WTC11 (cell line): ENCODE measurements around the gene CKB. TPM values are rescaled to one million over a fixed set of nuclear protein-coding genes. Genes with fewer than 3 reads are reported as not detected.
A peak's percentile ranks its signal among the peaks of the same experiment; 100 is the strongest.

Source experiments
- ATF1 ChIP-seq: sonication (generic); formaldehyde crosslinking; IDR thresholded peaks from 2 replicates; pipeline ENCODE4 v1.8.1; 2023; ENCODE audit warnings: mild to moderate bottlenecking, moderate library complexity, missing genetic modification reagents
- E2F4 ChIP-seq: sonication (generic); formaldehyde crosslinking; IDR thresholded peaks from 2 replicates; pipeline ENCODE4 v1.8.1; 2022; ENCODE audit warnings: low read depth, mild to moderate bottlenecking, moderate library complexity, missing genetic modification reagents, borderline replicate concordance
- ELF4 ChIP-seq: sonication (generic); formaldehyde crosslinking; IDR thresholded peaks from 2 replicates; pipeline ENCODE4 v1.8.1; 2022; ENCODE audit warnings: low read depth, mild to moderate bottlenecking, moderate library complexity, missing genetic modification reagents
- EMX1 ChIP-seq: fragments of 250-450 bp; sonication (Bioruptor Pico); IDR thresholded peaks from 2 replicates; pipeline ENCODE4 v1.8.0; 2021; ENCODE audit warnings: mild to moderate bottlenecking
- ESRRA ChIP-seq: sonication (generic); formaldehyde crosslinking; IDR thresholded peaks from 2 replicates; pipeline ENCODE4 v1.8.1; 2022; ENCODE audit warnings: mild to moderate bottlenecking, missing genetic modification reagents, borderline replicate concordance
- FOXJ3 ChIP-seq: sonication (generic); formaldehyde crosslinking; IDR thresholded peaks from 2 replicates; pipeline ENCODE4 v1.9.0; 2021; ENCODE audit warnings: missing genetic modification reagents, mild to moderate bottlenecking, borderline replicate concordance
- NFATC4 ChIP-seq: fragments of 250-450 bp; sonication (Bioruptor Pico); IDR thresholded peaks from 2 replicates; pipeline ENCODE4 v1.9.0; 2021; ENCODE audit warnings: mild to moderate bottlenecking
- PRDM15 ChIP-seq: sonication (generic); formaldehyde crosslinking; IDR thresholded peaks from 2 replicates; pipeline ENCODE4 v1.8.0; 2022; ENCODE audit warnings: missing genetic modification reagents
- PREB ChIP-seq: sonication (generic); formaldehyde crosslinking; IDR thresholded peaks from 2 replicates; pipeline ENCODE4 v1.8.1; 2022; ENCODE audit warnings: mild to moderate bottlenecking, missing genetic modification reagents, moderate library complexity, borderline replicate concordance
- RELA ChIP-seq: sonication (generic); formaldehyde crosslinking; IDR thresholded peaks from 2 replicates; pipeline ENCODE4 v1.8.1; 2022; ENCODE audit warnings: missing genetic modification reagents, mild to moderate bottlenecking, borderline replicate concordance
- RORB ChIP-seq: fragments of 250-450 bp; sonication (Bioruptor Pico); IDR thresholded peaks from 2 replicates; pipeline ENCODE4 v1.9.0; 2021; ENCODE audit warnings: mild to moderate bottlenecking
- SMAD4 ChIP-seq: sonication (generic); formaldehyde crosslinking; IDR thresholded peaks from 2 replicates; pipeline ENCODE4 v1.8.0; 2022; ENCODE audit warnings: mild to moderate bottlenecking, missing genetic modification reagents
- TEAD1 ChIP-seq: sonication (generic); formaldehyde crosslinking; IDR thresholded peaks from 2 replicates; pipeline ENCODE4 v1.8.0; 2022; ENCODE audit warnings: mild to moderate bottlenecking, missing genetic modification reagents
- TEAD4 ChIP-seq: sonication (generic); formaldehyde crosslinking; IDR thresholded peaks from 2 replicates; pipeline ENCODE4 v1.8.0; 2022; ENCODE audit warnings: mild to moderate bottlenecking, missing genetic modification reagents
- USF1 ChIP-seq: sonication (generic); formaldehyde crosslinking; IDR thresholded peaks from 2 replicates; pipeline ENCODE4 v1.8.0; 2022; ENCODE audit warnings: mild to moderate bottlenecking, missing genetic modification reagents
- ZMAT4 ChIP-seq: fragments of 250-450 bp; sonication (Bioruptor Pico); IDR thresholded peaks from 2 replicates; pipeline ENCODE4 v1.9.0; 2021; ENCODE audit warnings: mild to moderate bottlenecking
- ZNF219 ChIP-seq: sonication (generic); formaldehyde crosslinking; IDR thresholded peaks from 2 replicates; pipeline ENCODE4 v1.8.0; 2023; ENCODE audit warnings: missing genetic modification reagents, mild to moderate bottlenecking, borderline replicate concordance
- ZNF396 ChIP-seq: fragments of 250-450 bp; sonication (Bioruptor Pico); IDR thresholded peaks from 2 replicates; pipeline ENCODE4 v1.8.0; 2021; ENCODE audit warnings: mild to moderate bottlenecking, moderate library complexity, borderline replicate concordance
- ZNF512 ChIP-seq: sonication (generic); formaldehyde crosslinking; IDR thresholded peaks from 2 replicates; pipeline ENCODE4 v1.8.1; 2022; ENCODE audit warnings: missing genetic modification reagents, borderline replicate concordance
- total RNA-seq: library from RNA; stranded (reverse); gene quantifications from 3 replicates; pipeline ENCODE4 v1.2.3, GENCODE V29; 2021
- TF ChIP-seq, protein P1 (sequence below): sonication (generic); formaldehyde crosslinking; IDR thresholded peaks from 2 replicates; pipeline ENCODE4 v1.8.1; 2023; ENCODE audit warnings: mild to moderate bottlenecking, missing genetic modification reagents
- TF ChIP-seq, protein P2 (sequence below): fragments of 250-450 bp; sonication (Bioruptor Pico); IDR thresholded peaks from 2 replicates; pipeline ENCODE4 v1.9.0; 2021; ENCODE audit warnings: mild to moderate bottlenecking
- TF ChIP-seq, protein P3 (sequence below): sonication (generic); formaldehyde crosslinking; IDR thresholded peaks from 2 replicates; pipeline ENCODE4 v1.8.0; 2022; ENCODE audit warnings: mild to moderate bottlenecking, missing genetic modification reagents
- TF ChIP-seq, protein P4 (sequence below): fragments of 200-600 bp; IDR thresholded peaks from 2 replicates; pipeline ENCODE4 v1.8.0; 2022; ENCODE audit warnings: antibody characterized with exemption

Gene CKB
- total RNA-seq, 1 experiment from 2014 or later: 555 TPM

- TF ChIP-seq, protein P1, sequence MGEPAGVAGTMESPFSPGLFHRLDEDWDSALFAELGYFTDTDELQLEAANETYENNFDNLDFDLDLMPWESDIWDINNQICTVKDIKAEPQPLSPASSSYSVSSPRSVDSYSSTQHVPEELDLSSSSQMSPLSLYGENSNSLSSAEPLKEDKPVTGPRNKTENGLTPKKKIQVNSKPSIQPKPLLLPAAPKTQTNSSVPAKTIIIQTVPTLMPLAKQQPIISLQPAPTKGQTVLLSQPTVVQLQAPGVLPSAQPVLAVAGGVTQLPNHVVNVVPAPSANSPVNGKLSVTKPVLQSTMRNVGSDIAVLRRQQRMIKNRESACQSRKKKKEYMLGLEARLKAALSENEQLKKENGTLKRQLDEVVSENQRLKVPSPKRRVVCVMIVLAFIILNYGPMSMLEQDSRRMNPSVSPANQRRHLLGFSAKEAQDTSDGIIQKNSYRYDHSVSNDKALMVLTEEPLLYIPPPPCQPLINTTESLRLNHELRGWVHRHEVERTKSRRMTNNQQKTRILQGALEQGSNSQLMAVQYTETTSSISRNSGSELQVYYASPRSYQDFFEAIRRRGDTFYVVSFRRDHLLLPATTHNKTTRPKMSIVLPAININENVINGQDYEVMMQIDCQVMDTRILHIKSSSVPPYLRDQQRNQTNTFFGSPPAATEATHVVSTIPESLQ: no peak
- TF ChIP-seq, protein P2, sequence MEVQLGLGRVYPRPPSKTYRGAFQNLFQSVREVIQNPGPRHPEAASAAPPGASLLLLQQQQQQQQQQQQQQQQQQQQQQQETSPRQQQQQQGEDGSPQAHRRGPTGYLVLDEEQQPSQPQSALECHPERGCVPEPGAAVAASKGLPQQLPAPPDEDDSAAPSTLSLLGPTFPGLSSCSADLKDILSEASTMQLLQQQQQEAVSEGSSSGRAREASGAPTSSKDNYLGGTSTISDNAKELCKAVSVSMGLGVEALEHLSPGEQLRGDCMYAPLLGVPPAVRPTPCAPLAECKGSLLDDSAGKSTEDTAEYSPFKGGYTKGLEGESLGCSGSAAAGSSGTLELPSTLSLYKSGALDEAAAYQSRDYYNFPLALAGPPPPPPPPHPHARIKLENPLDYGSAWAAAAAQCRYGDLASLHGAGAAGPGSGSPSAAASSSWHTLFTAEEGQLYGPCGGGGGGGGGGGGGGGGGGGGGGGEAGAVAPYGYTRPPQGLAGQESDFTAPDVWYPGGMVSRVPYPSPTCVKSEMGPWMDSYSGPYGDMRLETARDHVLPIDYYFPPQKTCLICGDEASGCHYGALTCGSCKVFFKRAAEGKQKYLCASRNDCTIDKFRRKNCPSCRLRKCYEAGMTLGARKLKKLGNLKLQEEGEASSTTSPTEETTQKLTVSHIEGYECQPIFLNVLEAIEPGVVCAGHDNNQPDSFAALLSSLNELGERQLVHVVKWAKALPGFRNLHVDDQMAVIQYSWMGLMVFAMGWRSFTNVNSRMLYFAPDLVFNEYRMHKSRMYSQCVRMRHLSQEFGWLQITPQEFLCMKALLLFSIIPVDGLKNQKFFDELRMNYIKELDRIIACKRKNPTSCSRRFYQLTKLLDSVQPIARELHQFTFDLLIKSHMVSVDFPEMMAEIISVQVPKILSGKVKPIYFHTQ (CRISPR knock-in tag): no peak
- TF ChIP-seq ELF4 (CRISPR knock-in tag) (no peak), FOXJ3 (CRISPR knock-in tag) (no peak), ESRRA (no peak), RORB (no peak), ZNF219 (0 out of 2 replicates have a peak, but pooled peaks have one; percentile 71), TEAD1 (CRISPR knock-in tag) (no peak), TEAD4 (CRISPR knock-in tag) (no peak), E2F4 (no peak), PRDM15 (CRISPR knock-in tag) (no peak), NFATC4 (CRISPR knock-in tag) (no peak), PREB (CRISPR knock-in tag) (no peak), USF1 (no peak), ZNF512 (no peak), RELA (CRISPR knock-in tag) (peak; percentile 56; the same call in 1 of the 2 replicates), EMX1 (CRISPR knock-in tag) (no peak), SMAD4 (CRISPR knock-in tag) (0 out of 2 replicates have a peak, but pooled peaks have one; percentile 84), ZMAT4 (CRISPR knock-in tag) (no peak), ATF1 (CRISPR knock-in tag) (no peak), ZNF396 (CRISPR knock-in tag) (no peak)
- TF ChIP-seq, protein P3, sequence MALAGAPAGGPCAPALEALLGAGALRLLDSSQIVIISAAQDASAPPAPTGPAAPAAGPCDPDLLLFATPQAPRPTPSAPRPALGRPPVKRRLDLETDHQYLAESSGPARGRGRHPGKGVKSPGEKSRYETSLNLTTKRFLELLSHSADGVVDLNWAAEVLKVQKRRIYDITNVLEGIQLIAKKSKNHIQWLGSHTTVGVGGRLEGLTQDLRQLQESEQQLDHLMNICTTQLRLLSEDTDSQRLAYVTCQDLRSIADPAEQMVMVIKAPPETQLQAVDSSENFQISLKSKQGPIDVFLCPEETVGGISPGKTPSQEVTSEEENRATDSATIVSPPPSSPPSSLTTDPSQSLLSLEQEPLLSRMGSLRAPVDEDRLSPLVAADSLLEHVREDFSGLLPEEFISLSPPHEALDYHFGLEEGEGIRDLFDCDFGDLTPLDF (CRISPR knock-in tag): no peak
- TF ChIP-seq, protein P4, sequence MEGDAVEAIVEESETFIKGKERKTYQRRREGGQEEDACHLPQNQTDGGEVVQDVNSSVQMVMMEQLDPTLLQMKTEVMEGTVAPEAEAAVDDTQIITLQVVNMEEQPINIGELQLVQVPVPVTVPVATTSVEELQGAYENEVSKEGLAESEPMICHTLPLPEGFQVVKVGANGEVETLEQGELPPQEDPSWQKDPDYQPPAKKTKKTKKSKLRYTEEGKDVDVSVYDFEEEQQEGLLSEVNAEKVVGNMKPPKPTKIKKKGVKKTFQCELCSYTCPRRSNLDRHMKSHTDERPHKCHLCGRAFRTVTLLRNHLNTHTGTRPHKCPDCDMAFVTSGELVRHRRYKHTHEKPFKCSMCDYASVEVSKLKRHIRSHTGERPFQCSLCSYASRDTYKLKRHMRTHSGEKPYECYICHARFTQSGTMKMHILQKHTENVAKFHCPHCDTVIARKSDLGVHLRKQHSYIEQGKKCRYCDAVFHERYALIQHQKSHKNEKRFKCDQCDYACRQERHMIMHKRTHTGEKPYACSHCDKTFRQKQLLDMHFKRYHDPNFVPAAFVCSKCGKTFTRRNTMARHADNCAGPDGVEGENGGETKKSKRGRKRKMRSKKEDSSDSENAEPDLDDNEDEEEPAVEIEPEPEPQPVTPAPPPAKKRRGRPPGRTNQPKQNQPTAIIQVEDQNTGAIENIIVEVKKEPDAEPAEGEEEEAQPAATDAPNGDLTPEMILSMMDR: no peak
These were observed 39.5 kb upstream of the CKB start (continued) for GRCh38 chr14:103562179-103562428.
